Activated CD8-positive, alpha-beta memory T cell treated with anti-CD3 and anti-CD28 coated beads, Interleukin-2, amount 50 U/mL, for 1 hour (primary cell): ENCODE measurements around the gene RPP25L.

Experiments used
- DNase-seq: peaks from one replicate; pipeline ENCODE4 v3.0.0-alpha.2; 2020; ENCODE audit errors: extremely low read depth

The RPP25L gene

DNA sequence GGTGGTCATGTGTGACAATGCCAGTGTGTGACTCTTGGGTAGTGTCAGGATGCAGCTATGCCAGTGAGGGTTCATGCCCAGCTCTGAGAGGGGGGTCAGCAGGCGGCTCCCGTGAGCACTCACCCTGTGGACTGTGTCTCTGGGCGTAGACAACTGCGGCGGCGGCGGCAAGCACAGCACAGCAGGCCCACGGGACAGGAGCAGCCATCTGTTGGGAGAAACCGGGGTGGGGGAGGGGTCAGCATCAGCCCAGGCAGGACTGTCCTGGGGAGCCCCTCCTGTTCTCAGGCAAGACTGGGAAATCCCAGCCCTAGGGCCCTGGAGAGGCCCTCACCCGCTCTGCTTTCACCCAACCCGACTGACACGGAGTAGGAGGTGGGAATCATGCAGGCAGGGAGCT is 43.1 kb downstream of the RPP25L start:
- DNase-seq, result no peak

DNA sequence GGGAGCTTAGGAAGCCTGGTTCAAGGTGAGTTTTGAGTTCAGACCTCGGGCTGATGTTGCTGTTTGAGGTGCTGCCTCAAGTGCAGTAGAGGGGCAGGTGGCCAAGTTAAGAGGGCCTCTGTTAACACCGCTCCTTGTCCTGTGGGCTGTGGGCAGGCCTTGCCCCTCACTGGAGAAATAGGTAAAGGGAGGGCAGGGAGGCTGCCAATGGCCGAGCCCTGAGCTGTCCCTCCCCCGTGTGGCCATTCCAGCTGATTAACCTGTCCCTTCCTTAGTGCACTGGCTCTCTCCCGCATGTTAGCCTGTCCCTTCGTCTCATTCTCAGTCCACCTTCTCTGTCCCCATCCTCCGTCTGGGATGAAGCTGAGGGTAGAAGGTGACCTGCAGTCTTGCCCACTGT is 43.8 kb downstream of the RPP25L start:
- no peak for DNase-seq

DNA sequence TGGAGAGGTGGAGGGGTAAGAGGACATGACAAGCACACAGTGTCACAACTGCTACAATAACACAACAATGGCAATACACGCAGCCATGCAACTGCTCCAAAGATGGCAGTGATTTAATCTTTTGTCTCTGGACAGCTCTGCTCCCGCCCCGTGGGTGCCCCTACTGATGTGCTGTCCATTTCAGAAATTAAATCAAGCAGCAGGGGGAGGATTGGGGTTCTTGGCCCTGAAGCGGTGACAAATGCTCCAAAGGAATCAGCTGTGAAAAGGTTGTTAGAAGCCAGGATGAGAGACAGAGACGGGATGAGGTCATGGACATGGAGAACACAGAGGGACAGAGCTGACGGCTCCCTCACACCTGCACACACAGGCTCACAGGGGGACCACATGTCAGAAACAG is 44.9 kb downstream of the RPP25L start:
- DNase-seq, result no peak

DNA sequence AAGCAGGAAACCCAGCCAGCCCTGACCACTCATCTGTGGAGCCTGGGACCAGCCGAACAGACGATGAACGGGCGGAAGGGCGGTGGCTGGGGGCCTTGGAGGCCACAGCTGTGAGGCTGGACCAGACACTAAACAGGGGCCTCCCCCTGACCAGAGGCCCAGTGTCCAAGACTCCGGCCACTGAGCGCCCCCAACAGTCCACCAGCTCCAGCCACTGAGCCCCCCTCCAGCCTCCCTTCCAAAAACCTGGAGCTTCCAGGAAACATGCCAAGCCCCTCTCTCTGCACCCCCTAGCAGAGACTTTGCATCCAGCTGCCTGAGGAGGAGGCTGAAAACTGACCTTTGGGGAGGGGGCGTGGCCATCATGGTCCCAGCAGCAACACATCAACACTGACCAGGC is 45.6 kb downstream of the RPP25L start:
- DNase-seq, result no peak

DNA sequence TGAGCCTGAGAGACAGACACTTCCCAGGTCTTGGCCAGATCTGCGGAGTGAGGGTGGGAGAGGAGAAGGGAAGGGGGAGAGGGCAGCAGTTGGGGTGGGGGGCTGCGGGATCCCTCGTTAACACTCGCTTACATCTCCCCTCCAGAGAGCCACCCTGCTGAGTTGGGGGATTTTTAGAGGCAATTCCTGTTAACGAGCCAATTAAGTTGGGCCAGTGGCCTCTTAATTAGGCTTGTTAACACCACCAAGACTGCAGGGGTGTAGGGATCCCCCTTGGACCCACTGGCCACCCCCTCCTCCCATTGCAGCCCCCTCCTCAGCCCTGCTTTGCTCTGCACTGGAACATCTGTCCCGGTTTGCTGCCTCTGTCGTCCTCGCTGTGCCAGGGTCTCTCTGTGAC is 46.0 kb downstream of the RPP25L start:
- no peak for DNase-seq

DNA sequence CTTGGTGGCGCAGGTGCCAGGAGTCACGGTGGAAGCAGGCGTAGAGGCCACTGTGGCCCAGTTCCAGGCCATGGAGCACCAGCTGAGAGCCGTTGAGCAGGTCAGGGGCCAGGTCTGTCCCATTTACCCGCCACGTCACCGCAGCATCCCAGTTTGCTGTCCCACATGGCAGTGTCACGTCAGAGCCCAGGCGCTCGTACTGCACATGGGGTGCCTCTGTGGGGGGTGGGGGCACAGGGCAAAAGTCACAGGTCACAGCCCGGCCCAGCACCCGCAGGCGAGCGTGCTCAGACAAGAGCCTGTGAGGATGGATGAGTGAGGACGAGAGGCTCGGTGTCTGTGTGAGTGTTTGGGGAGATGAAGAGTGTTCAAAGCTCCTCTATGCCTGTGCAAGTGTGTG is 47.3 kb downstream of the RPP25L start:
- DNase-seq, result no peak

DNA sequence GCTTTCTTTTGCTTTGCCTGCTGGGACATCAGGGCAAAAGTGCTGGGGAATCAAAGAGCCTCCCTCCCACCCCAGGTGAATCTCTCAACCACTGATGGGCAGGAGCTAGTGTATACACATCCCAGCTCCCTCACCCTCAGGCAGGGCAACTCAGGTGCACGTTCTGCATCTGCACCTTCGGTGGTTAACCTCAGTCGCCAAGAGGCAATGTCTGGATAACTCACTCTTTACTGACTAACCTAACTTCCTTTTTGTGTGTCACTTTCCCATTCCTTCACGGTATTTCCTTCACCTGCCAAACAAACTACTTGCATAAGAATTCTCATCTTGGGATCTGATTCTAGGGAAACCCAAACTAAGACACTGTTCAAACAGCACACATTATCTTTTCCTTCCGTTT is 48.6 kb downstream of the RPP25L start:
- DNase-seq, result no peak

DNA sequence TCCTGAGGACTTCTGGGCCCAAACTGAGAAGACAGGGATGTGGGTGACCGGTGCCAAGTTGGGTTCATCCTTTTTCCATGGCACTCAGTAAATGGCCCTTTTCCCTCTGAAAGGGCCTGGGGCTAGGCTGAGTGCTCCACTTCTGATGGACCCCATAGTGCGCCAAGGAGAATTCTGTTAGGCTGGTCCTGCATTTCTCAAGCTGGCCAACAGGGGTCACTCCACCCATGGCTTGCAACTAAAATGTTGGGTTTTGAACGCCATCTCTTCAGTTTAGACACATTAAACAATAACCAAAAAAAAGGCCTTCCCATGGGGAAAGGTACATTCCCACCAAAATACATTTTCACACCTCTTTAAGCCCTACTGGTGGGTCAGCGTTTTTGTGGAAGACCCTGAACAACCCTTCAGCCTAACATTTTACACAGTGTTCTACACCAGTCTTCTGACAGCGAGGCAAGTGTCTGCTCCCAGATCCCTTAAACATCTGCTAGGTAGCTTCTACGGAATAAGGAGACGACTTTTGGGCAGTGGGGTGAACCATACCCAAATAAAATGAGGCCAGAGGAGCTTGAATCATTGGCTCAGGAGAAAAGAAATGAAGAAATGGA is 49.7 kb downstream of the RPP25L start:
- no peak for DNase-seq

DNA sequence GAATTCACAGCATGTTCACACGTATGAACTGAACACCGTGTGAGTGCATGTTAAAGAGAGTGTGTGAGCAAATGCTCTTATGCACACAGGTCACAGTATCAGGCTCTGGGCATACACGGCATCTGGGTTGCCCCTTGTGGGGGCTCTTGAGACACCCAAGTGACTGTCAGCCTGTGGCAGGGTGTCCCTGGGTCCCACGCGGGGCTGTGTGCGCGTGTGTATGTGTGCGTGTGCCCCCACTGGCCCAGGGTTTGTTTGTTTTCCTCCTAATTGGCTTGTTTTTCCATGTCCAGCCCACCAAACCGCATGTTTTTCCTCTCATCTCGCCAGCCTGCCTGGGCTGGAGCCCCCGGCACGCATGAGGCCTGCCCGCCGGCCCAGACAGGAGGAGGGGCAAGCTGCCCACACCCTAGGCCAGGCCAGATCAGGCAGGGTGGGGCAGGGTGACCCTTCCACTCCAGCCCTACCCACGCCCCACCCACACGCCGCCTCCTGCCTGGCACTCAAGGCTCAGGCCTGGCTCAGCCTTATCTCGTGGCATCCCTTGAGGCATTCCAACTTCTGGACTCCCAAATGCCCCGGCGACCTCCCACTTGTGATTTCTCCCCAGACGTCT is 51.2 kb downstream of the RPP25L start:
- no peak for DNase-seq
